ENCODE measurements around the gene KMO.

GRCh38 chr1:241636291-241636690, 104.1 kb downstream of the KMO start:
- TF ChIP-seq, protein P1, sequence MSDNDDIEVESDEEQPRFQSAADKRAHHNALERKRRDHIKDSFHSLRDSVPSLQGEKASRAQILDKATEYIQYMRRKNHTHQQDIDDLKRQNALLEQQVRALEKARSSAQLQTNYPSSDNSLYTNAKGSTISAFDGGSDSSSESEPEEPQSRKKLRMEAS (IDR thresholded peaks at IDR 0.05; ENCODE audit: low read depth, low read length), result no peak
- TF ChIP-seq POLR2A (IDR thresholded peaks at IDR 0.05; ENCODE audit: extremely low read depth, insufficient read length) (no peak), MYC (IDR thresholded peaks at IDR 0.05; ENCODE audit: low read depth, low read length) (no peak)
- TF ChIP-seq, protein P2, sequence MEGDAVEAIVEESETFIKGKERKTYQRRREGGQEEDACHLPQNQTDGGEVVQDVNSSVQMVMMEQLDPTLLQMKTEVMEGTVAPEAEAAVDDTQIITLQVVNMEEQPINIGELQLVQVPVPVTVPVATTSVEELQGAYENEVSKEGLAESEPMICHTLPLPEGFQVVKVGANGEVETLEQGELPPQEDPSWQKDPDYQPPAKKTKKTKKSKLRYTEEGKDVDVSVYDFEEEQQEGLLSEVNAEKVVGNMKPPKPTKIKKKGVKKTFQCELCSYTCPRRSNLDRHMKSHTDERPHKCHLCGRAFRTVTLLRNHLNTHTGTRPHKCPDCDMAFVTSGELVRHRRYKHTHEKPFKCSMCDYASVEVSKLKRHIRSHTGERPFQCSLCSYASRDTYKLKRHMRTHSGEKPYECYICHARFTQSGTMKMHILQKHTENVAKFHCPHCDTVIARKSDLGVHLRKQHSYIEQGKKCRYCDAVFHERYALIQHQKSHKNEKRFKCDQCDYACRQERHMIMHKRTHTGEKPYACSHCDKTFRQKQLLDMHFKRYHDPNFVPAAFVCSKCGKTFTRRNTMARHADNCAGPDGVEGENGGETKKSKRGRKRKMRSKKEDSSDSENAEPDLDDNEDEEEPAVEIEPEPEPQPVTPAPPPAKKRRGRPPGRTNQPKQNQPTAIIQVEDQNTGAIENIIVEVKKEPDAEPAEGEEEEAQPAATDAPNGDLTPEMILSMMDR (IDR thresholded peaks at IDR 0.05; ENCODE audit: low read depth, low read length), result no peak

Data from NB4 (cell line).